Parathyroid adenoma (tissue), 2 donors: ENCODE results near the gene MRGPRG.

Experiments
- H2AFZ ChIP-seq: fragments of 300-600 bp; sonication (generic); one replicate; pipeline ENCODE4 v1.7.0; 2017; ENCODE audit warnings: antibody characterized with exemption, mild to moderate bottlenecking
- H3K27ac ChIP-seq: fragments of 300-600 bp; sonication (generic); one replicate; pipeline ENCODE4 v1.7.0; 2017
- H3K27me3 ChIP-seq: fragments of 300-600 bp; sonication (generic); one replicate; pipeline ENCODE4 v1.7.0; 2017; ENCODE audit warnings: low read length; ENCODE audit not compliant: control insufficient read depth, insufficient read depth
- H3K36me3 ChIP-seq: fragments of 300-600 bp; sonication (generic); one replicate; pipeline ENCODE4 v1.7.0; 2017; ENCODE audit warnings: low read length; ENCODE audit not compliant: control insufficient read depth, insufficient read depth
- H3K4me1 ChIP-seq: fragments of 300-600 bp; sonication (generic); one replicate; pipeline ENCODE4 v1.7.0; 2017; ENCODE audit warnings: control low read depth
- H3K4me2 ChIP-seq: fragments of 300-600 bp; sonication (generic); one replicate; pipeline ENCODE4 v1.7.0; 2017; ENCODE audit warnings: low read length
- H3K4me3 ChIP-seq: fragments of 300-600 bp; sonication (generic); one replicate; pipeline ENCODE4 v1.7.0; 2017; ENCODE audit warnings: low read depth, low read length
- H3K79me2 ChIP-seq: fragments of 300-600 bp; sonication (generic); one replicate; pipeline ENCODE4 v1.7.0; 2017; ENCODE audit warnings: control low read depth
- H3K9ac ChIP-seq: fragments of 300-600 bp; sonication (generic); one replicate; pipeline ENCODE4 v1.7.0; 2017; ENCODE audit warnings: mild to moderate bottlenecking
- H3K9me3 ChIP-seq: fragments of 300-600 bp; sonication (generic); one replicate; pipeline ENCODE4 v1.7.0; 2017; ENCODE audit warnings: low read length; ENCODE audit not compliant: control insufficient read depth
- CTCF ChIP-seq: fragments of 300-600 bp; sonication (generic); IDR thresholded peaks from one replicate; pipeline ENCODE4 v1.7.0; 2017; ENCODE audit warnings: antibody characterized with exemption, mild to moderate bottlenecking
- donor health status: primary hyperparathyroidism.

The MRGPRG gene

GRCh38 chr11:3217818-3218482 is 663 bp downstream of the MRGPRG start:
- H3K27ac ChIP-seq: no peak overlapping the region
- no peaks in the 10 kb centered on the region for H3K79me2 ChIP-seq
- H2AFZ ChIP-seq: no peak overlapping the region
- no peak overlapping the region for H3K9ac ChIP-seq
- no peaks in the 10 kb centered on the region for H3K36me3 ChIP-seq
- no peak overlapping the region for H3K4me3 ChIP-seq
- no peaks in the 10 kb centered on the region for H3K27me3 ChIP-seq
- no peaks in the 10 kb centered on the region for H3K4me1 ChIP-seq
- no peak for TF ChIP-seq CTCF
- no peak overlapping the region for H3K4me2 ChIP-seq
- no peaks in the 10 kb centered on the region for H3K9me3 ChIP-seq

DNA sequence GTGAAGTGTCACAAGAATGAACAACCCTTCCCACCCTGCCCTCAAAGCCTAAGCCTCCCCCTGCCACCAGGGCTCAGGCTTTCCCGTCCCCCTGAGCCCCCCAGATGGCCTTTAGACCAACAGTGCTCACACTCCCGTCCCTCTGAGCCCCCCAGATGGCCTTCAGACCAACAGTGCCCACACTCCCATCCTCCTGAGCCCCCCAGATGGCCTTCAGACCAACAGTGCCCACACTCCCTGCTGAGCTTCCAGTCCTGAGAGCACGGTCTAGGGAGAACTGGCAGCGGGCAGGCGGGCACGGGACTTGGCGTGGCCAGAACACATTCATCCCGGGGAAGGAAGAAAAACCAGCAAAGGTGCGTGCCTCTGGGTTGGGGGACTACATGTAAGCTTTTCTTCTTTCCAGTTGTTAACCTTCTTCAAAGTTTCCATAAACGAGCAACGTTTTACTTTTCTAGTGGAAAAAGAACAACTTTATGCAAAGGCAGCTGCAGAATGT is 2.5 kb downstream of the MRGPRG start:
- Histone ChIP-seq H2AFZ (no peak overlapping the region), H3K9ac (no peak overlapping the region), H3K36me3 (no peaks in the 10 kb centered on the region), H3K9me3 (no peaks in the 10 kb centered on the region), H3K4me2 (no peak overlapping the region), H3K4me3 (no peak overlapping the region), H3K4me1 (no peaks in the 10 kb centered on the region), H3K27ac (no peak overlapping the region), H3K27me3 (no peaks in the 10 kb centered on the region), H3K79me2 (no peaks in the 10 kb centered on the region)
- no peak for TF ChIP-seq CTCF

- no peak overlapping the region for H3K9ac ChIP-seq
- no peak overlapping the region for H3K4me2 ChIP-seq
- TF ChIP-seq CTCF: no peak
- no peaks in the 10 kb centered on the region for H3K9me3 ChIP-seq
- no peak overlapping the region for H3K27ac ChIP-seq
- no peak overlapping the region for H2AFZ ChIP-seq
- no peaks in the 10 kb centered on the region for H3K27me3 ChIP-seq
- H3K79me2 ChIP-seq: no peaks in the 10 kb centered on the region
- no peaks in the 10 kb centered on the region for H3K36me3 ChIP-seq
- no peak overlapping the region for H3K4me3 ChIP-seq
- no peaks in the 10 kb centered on the region for H3K4me1 ChIP-seq
Measured at GRCh38 chr11:3215346-3216026, 3.1 kb downstream of the MRGPRG start.

DNA sequence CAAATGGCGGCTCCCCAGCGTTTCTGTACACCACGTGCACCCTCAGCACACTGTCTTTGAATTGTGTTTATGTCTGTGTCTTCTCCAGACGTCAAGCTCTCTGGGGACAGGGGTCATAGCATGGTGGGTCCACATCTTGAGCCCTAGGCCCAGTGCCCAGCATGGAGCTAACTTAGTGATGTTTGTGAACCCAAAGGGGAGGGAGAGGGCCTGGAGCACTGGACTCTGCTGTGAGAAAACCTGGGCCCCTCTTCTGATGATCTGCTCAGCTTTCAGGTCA is 4.3 kb downstream of the MRGPRG start:
- Histone ChIP-seq H3K9me3 (no peaks in the 10 kb centered on the region), H3K27ac (no peak overlapping the region), H3K9ac (no peak overlapping the region), H3K4me2 (no peak overlapping the region), H3K4me3 (no peak overlapping the region), H3K36me3 (no peaks in the 10 kb centered on the region), H2AFZ (no peak overlapping the region), H3K79me2 (no peaks in the 10 kb centered on the region), H3K4me1 (no peaks in the 10 kb centered on the region), H3K27me3 (no peaks in the 10 kb centered on the region)
- TF ChIP-seq CTCF: no peak
